ENCODE measurements around the gene MED13.
"Not testable (repeated sequence)": the region's sequence is repeated elsewhere in the genome, so short reads cannot be mapped to it uniquely, and the experiment has no call there.

MED13 gene

GRCh38 chr17:62058611-62059010, 6.5 kb downstream of the MED13 start:
- no peak for DNase-seq (ENCODE audit: low spot score)

- no peak for DNase-seq (ENCODE audit: low spot score)
Observed at GRCh38 chr17:62057696-62058095, 7.4 kb downstream of the MED13 start.

- no peak for DNase-seq (ENCODE audit: low spot score)
Observed at GRCh38 chr17:62052765-62053338, 12.2 kb downstream of the MED13 start.

GRCh38 chr17:62051053-62051452, 14.0 kb downstream of the MED13 start:
- DNase-seq (ENCODE audit: low spot score): no peak

- no peak for DNase-seq (ENCODE audit: low spot score)
Observed at GRCh38 chr17:62049299-62049698, 15.8 kb downstream of the MED13 start.

GRCh38 chr17:62048262-62048661, 16.8 kb downstream of the MED13 start:
- DNase-seq (ENCODE audit: low spot score): no peak

GRCh38 chr17:62045517-62045916, 19.6 kb downstream of the MED13 start:
- DNase-seq (ENCODE audit: low spot score): no peak

- no peak for DNase-seq (ENCODE audit: low spot score)
Observed at GRCh38 chr17:62045109-62045508, 20.0 kb downstream of the MED13 start.

GRCh38 chr17:62043602-62044001, 21.5 kb downstream of the MED13 start:
- no peak for DNase-seq (ENCODE audit: low spot score)

- DNase-seq (ENCODE audit: low spot score): no peak
Observed at GRCh38 chr17:62043140-62043539, 21.9 kb downstream of the MED13 start.

GRCh38 chr17:62038248-62038647, 26.8 kb downstream of the MED13 start:
- no peak for DNase-seq (ENCODE audit: low spot score)

- no peak for DNase-seq (ENCODE audit: low spot score)
Observed at GRCh38 chr17:62033317-62033716, 31.8 kb downstream of the MED13 start.

- DNase-seq (ENCODE audit: low spot score): no peak
Observed at GRCh38 chr17:62032480-62032879, 32.6 kb downstream of the MED13 start.

GRCh38 chr17:62030264-62030663, 34.8 kb downstream of the MED13 start:
- no peak for DNase-seq (ENCODE audit: low spot score)

- no peak for DNase-seq (ENCODE audit: low spot score)
Observed at GRCh38 chr17:62024866-62025265, 40.2 kb downstream of the MED13 start.

- DNase-seq (ENCODE audit: low spot score): no peak
Observed at GRCh38 chr17:62017912-62018311, 47.2 kb downstream of the MED13 start.

GRCh38 chr17:62017496-62017895, 47.6 kb downstream of the MED13 start:
- DNase-seq (ENCODE audit: low spot score): no peak

GRCh38 chr17:62014526-62014925, 50.6 kb downstream of the MED13 start:
- DNase-seq (ENCODE audit: low spot score): no peak

- no peak for DNase-seq (ENCODE audit: low spot score)
Observed at GRCh38 chr17:62009220-62009619, 55.9 kb downstream of the MED13 start.

GRCh38 chr17:62008294-62008693, 56.8 kb downstream of the MED13 start:
- DNase-seq (ENCODE audit: low spot score): no peak

- no peak for DNase-seq (ENCODE audit: low spot score)
Observed at GRCh38 chr17:62004388-62004787, 60.7 kb downstream of the MED13 start.

GRCh38 chr17:62003141-62003540, 61.9 kb downstream of the MED13 start:
- DNase-seq (ENCODE audit: low spot score): not testable (repeated sequence)

GRCh38 chr17:62001105-62001504, 64.0 kb downstream of the MED13 start:
- DNase-seq (ENCODE audit: low spot score): no peak

- DNase-seq (ENCODE audit: low spot score): no peak
Observed at GRCh38 chr17:62000186-62000585, 64.9 kb downstream of the MED13 start.

- not testable (repeated sequence) for DNase-seq (ENCODE audit: low spot score)
Observed at GRCh38 chr17:61998534-61998933, 66.5 kb downstream of the MED13 start.

Measured in globus pallidus (tissue), 1 donor.